Stimulated activated CD4-positive, alpha-beta T cell treated with anti-CD3 and anti-CD28 coated beads, Interleukin-2, amount 100 ng/mL, for 4 hours (primary cell): ENCODE data around the gene SIK3.
A peak's percentile ranks its signal among the peaks of the same experiment; 100 is the strongest.

Experiments used
- DNase-seq: peaks from one replicate; pipeline ENCODE4 v3.0.0-alpha.2; 2020; ENCODE audit warnings: low read depth

Gene SIK3

DNA sequence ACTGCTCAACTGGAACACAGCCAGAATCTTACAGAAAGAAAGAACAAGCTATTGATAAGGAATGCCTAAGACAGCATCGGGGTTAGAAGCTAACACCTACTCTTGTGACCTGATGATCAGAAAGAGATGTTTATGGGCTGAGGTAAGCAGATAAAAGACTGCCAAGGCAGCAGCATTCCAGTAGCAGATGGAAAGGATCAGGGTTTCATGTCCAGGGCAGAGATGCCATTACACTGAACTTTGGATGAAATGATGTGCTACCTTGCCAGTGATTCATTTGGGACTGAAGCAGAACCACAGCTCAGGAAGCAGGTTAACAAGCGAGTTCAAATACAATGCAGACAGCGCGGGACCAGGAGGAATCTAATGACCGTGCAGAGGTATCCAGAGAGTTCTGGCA is 233.7 kb downstream of the SIK3 start:
- DNase-seq, result no peak

DNA sequence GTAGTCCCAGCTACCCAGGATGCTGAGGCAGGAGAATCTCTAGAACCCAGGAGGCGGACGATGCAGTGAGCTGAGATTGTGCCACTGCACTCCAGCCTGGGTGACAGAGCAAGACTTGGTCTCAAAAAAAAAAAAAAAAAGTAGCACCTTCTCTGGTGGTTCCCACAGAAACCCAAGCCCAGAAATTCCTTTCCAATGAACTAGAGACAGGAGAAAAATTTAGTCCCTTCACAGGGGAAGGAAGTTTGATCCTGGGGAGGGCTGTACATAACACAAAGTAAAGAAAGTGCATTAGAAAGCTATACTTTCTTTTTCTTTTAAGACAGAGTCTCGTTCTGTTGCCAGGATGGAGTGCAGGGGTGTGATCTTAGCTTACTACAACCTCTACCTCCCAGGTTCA is 235.3 kb downstream of the SIK3 start:
- DNase-seq, result no peak

DNA sequence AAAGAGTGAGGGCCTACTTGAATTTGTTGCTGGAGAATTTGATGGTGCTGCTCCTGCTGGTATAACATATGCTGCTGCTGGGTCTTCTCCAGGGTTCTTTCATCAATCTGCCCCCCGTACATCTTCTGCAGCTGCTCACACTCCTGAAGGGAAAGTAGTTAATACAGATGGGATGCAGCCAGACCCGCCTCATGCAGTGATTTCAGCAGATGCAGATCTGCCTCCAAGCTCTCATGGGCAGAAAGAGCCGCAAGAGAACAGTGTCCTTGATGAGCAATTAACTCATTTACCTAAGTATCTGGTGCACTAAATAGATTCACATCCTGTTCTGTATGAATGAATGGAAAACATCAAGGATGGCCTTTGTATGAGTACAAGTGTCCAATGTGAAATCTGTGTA is 236.0 kb downstream of the SIK3 start:
- no peak for DNase-seq

DNA sequence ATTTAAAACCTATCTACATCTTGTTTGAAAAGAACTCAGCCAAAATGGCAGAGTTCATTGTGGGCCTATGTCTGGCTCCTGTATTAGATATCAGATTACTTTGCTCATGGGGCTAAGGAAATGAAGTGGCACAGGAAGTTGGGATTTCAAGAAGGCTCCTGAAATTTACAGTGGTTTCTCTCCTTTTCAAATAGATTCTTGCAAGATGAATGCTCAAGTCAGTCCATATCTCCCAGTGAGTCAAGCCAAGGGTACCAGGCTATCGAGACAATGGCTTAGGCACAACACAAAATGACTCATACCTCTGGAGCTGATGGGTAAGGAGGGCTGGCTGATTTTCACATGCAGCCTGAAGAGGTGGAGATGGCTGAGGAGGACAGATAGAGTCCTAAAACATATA is 236.7 kb downstream of the SIK3 start:
- DNase-seq, result no peak

DNA sequence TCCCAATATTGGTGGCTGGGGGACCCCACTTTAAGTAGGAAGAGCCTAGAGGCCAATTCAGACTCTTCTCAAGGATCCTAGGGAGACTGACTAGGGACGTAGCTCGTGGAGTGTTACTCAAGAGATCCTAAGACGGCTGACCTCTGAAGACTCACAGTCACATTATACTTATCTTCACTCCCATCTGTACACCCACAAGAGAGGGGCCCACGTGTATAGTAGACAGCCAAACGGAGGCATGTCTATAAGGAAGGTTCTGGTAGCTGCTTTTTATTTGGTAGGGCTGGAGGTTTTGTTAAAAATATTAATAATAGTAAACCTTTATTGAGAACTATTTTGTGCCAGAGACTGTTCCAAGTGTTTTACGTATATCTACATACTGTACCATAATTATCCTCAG is 237.9 kb downstream of the SIK3 start:
- DNase-seq, result no peak

DNA sequence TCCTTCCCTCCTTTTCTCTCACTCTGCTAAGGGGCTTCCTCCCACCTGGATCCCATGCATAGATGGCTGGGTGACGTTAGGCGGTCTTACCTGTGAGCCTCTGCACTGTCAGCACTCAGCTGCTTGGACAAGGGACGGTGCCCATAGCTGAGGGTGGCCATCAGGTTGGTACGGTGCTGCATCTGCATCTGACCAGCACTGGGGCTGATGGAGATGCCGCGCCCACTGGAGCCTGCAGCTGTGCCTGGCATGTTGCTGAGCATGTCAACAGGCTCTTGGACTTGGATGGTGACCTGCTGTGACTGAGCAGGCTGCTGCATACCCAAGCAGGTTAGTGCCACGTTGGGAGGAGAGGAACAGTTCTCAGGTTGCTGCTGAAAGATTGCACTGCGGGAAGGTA is 239.1 kb downstream of the SIK3 start:
- no peak for DNase-seq

DNA sequence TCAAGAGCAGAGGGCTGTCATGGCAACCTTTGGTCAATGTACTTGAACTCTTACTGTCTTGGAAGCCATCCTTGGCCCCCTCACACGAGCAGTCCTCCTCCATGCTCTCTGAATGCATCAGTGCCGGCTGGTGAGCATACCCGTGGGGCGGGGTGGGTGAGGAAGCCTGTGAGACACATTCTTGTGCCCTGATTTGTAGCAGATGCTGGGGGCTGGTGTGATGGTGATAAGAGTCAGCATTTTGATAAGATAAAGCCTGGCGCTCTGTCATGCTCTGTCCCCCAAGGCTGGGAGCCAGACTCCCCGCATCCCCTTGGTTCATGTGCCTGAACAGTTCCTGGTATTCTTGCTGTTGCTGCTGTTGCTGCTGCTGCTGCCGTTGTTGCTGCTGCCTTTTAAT is 240.3 kb downstream of the SIK3 start:
- DNase-seq, result no peak

DNA sequence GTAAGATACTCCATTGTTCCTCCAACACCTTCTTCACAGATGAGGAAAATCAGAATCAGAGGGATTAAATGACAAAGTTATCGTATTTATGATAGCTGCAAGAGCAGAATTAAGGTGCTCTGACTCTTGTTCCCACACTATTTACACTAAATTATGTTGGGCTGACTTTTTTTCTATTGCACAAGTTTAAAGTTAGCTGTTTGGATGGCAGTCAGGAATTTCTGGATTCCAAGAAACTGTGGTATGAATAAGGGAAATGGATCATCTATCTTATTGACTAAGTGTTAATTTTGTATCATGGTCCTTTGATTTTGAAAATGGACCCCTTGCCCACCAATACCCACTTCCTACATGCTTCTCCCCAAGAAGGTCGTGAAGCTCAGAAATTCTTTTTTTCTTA is 240.9 kb downstream of the SIK3 start:
- no peak for DNase-seq

DNA sequence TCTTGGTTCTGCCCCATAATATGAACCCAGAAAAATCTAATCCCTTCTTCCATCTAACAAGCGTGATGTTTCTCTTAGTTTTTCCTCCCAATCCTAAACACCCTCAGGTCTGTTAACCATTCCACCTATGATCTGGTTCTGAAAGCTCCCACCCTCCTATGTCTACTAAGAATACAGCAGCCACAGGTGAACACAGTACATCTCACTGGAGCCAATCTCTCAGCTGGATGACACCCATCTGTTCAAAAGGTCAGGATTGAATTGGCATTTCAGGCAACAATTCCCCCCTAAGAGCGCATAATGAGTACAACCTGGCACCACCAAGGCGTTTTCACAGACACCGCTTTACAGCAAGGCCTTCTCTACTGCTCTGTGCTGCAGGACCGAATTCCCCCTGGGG is 241.8 kb downstream of the SIK3 start:
- DNase-seq, result no peak

DNA sequence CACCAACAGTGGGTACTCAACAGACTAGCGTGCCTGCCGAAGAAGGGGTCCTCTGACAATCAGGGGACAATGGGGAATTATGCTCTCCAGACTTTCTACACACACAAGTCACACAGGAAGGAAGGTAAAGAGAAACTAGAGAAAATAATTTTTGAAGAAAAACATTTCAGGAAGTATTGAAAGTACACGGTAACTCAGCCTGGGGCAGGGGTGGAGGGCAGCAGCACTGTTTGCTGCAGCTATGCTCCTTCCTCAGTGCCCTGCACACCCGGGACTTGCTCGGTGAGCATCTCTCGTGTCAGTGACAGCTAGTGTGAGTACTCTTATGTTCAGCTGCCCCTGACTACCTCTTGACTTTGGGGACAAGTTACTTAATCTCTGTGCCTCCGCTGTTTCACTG is 242.8 kb downstream of the SIK3 start:
- no peak for DNase-seq

DNA sequence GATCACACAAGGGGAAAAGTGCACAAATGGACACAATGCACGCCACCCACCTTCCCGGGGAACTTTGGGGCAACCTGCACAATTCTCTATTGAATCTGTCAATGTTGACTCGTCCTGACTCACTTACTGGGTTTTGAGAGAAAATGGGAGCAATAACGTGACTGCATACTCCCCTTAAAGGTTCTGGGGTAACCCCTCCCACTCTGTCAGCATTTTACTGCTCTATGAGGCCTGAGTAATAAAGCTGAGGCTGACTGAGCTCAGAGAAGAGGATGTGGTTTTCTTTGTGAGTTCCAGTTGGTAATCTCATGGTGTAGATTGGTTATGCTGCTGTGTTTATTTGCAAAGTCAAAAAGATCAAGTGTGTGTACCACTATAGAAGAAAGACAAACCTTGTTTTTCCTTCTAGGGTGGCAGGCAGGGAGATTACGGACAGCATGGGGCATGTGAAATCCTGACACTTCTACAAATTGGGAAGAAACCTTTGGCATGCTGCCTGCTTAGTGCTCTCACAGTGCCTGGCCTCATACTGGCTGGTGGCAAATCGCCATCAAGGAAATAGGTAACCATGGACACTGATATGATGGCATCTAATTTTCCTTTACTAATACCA is 244.7 kb downstream of the SIK3 start:
- DNase-seq, result peak; percentile 53

DNA sequence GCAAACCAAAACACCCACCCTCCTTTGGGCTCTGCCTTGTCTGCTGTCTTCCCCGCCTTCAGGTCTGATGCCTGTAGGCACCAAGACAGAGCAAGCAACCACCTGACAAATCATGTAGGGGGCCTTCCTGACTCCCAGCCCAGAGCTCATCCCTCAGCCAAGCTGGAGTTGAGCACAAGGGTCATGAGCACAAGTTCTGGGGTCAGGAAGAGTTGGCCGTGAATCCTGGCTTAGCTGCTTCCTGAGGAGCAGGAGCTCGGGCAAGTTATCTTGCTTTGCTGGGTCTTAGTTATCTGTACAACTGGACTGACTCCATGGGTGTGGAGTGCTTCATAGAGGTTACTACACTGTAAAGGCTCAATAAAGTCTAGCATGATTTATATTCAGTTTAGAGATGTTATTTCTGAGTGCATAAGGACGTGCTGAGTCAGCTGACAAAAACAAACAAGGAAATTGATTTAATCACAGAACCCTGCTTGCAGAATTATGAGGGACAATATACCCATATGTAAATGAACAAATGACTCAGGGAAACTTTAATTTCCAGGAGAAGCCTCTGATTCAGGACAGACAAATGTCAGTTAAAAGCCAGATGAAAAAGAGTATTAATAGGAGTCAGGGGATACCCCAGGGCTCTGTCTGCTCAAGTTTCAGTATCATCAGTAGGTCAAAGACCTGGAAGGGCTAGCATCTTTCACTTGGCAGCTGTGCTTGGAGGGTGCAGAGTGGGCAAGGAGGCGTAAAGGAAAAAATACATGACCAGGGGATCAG is 245.8 kb downstream of the SIK3 start:
- DNase-seq, result no peak

DNA sequence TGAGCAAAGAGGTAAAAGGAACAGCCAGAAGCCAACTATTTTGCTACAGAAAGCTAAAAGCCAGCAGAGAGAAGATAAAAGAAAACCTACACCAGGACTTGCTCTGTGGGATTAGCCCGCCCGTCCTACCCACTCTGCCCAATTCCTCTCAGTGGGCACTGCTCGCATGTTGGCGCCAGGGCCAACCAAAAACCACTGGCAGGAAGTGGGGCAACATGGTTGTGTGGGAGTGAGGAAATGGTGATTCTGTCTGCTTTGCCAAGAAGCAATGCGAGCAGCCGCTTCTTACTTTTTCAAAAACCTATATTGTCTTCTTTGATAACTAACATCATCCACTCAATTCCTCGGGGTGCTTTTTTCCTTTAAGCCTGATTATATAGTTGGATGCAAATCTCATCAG is 246.6 kb downstream of the SIK3 start:
- DNase-seq, result no peak

DNA sequence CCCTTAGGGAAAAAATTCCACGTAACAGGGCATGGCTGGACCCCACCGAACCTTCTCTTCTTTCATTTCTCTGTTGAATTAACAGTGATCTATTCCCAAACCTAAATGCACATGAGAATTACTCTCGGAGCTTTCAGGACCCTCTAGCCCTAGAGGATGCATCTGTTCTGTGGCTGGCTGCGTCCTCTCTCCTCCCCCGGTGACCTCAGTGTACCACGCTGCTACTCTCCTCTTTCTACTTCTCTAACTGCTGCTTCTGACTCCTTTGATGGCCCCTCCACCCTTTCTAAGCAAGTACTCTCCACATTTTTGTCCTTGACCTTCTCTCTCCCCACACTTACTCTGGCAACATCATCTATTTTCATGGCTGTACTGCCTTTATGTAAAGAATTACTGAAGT is 248.7 kb downstream of the SIK3 start:
- DNase-seq, result no peak

DNA sequence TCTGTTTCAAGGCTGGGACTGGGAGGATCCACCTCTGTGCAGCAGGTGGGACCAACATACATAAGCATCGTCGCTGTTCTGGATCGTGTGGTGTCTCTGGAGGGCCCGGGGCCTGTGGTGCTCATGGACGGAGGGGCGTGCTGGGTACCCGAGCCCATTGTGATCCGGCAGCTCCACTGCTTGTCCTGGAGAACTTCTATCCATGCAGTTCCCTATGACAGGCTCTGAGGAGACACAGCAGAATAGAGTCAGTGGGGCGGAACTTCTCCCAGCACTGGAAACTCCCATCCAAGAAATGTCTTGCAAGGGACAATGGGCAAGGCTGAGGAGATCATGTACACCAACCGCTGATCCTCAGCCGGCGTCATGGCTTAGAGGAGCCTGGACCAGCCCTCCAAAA is 249.2 kb downstream of the SIK3 start:
- no peak for DNase-seq

DNA sequence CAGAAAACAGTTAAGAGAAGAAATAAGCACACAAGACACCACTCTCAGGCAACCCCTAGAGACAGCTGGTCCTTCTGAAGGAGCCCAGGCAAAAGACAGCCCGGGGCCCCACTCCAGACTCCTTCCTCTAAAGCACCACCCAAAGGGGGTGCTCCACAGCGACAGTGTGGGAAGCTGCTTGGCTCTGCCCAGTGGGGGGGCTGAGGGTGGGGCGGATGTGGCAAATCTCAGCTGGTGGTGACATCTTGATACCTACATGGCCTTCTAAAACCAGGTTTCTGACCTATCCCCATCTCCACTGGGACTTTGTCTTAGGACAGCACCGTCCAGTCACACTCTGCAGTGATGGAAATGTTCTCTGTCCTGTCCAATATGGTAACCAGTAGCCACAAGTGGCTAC is 250.6 kb downstream of the SIK3 start:
- no peak for DNase-seq

DNA sequence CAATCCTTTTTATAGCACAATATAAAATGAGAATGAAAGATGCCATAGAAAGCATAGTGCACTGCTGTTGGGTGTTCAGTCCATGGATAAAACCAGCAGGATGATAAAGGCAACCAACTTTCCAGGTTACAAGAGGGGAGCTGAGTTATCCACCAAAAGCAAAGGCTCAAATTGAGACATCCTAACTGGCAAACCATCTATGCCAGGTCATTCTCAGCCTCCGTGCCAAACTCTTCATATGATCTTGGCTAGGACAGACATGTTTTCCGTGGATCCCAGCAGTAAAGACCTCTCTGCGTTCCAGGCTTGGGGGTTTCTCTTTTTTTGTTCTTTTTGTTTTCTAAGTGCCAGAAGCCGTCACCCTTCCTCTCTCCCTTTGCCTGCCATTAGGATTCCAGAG is 253.5 kb downstream of the SIK3 start:
- no peak for DNase-seq

DNA sequence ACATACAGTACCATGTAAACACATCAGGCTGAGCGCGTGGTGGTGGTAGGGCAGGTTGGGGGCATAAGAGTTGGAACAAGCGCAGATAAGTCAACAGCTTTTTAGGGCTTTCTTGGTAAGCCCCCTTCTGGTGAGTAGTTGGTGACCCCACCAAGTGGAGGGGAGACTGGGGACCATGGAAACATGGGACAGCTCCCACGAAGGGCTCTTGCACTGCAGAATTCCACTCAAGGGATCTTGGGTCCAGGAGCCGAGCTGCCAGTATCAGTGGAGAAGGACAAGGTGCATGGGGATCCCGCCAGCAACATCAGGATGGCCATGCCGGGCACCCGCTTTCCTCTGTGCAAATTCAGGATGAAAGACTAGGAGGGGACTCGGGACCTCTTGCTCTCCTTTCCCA is 254.6 kb downstream of the SIK3 start:
- DNase-seq, result no peak

DNA sequence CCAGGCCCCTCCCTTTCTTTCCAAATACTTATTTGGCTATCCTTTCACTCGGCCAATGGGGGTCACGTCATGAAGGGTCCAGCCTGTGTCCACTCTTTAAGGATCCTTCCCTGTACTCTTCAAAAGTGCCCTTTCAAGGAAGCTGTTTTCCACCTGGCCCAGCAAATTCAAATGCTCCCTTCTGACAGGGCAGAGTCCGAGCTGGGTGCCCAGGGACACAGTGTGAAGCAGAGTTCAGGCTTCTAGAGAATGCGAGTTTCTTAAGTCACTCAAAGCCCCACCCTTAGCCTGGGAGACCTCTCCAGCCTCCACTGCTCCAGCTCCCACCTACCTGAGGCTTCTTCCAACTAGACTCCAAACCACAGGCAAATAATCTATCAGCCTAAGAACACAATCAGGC is 255.3 kb downstream of the SIK3 start:
- no peak for DNase-seq

DNA sequence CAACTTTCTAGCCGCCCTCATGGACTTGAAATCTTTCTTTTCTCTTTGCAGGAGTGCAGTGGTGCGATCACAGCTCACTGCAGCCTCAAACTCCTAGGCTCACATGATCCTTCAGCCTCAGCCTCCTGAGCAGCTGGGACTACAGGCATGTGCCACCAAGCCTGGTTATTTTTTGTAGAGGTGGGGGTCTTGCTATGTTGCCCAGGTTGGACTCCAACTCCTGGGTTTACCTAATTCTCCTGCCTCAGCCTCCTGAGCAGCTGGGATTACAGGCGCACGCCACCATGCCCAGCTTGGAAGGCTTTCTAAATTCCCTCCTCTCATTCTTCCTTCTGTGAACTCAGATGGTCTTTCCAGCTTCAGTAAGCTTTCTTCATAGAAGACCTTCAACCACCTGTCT is 256.1 kb downstream of the SIK3 start:
- DNase-seq, result no peak

DNA sequence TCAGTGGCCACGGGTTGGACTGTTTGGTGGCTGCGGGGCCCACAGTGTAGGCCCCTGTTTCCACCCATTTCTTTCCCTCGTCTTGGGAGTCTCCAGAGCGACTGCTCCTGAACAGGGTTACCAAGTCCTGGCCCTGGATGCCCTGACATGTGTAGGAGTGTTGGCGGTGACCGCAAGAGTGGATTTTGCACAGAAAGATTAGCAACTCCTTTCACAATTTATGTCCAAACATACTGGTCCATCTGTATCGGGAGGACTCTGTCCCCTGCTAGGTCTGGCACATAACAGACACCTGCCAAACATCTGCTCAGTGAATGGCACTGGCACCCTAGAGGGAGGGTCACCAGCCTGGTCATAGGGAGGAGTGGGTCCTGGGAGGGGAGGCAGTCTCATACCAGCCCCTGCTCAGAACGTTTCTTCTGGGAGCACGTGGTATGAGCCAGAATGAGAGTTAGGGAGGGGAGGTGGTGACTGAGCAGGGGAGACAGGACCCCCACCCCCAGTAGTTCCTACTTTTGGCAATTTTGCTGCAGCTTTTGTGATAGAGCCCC is 257.4 kb downstream of the SIK3 start:
- no peak for DNase-seq

DNA sequence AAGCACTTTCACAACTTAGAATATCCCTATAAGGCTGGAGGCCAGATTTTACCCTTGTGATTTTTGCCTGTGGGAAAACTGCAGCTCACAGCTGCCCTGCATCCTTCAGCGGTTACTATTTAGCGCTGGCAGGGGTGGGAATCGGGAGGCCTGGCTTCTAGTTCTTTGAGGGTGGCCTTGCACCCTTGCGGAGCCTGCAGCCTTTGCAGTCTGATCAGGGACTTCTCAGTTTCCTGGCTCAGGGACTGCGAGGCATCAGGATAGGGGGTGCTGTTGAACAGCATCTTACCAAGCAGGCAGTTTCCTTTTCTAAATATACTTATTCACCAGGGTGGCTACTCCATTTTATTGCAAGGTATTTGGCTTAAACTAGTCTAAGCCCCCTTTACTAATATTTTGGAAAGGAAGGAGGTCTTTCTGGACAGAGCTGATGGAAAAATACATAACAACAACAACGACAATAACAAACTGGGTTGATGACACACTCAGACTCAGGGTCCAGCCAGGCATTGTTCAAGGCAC is 257.9 kb downstream of the SIK3 start:
- no peak for DNase-seq

DNA sequence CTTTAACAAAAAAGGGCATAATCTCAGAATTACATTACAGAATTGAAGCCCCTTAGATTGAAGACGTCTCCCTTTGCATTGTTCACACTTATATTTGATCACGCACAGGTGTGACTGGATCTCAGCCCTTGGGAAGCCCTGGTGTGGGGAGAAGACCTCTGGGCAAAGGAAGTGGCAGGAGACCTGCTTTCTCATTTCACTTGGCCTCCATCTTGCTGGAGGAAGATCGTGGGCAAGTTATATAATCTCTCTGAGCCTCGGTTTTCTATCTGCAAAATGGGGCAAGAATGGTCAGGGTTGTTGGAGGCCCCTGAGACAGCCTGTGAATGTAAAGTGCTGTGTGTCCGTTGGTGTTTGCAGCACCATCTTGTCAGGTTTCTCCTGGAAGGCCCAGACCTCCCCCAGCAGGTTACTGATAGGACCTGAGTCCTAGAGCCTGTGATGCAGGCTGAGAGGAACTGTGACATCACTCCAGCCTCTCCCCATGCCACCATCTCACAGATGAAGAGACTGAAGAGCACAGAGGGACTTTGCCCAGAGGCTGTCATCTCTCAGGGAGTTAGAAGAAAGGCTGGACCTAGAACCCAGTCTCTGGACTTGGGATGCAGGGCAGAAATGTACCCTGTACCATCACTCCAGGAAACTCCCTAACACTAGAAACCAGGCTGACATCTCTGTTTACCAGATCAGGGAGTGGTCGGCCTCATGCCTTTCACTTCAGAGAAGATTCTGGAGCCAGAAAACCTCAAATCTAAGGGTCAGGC is 259.7 kb downstream of the SIK3 start:
- DNase-seq, result no peak
